ENCODE measurements around the gene ATF2.

- TF ChIP-seq FOXM1 (IDR thresholded peaks at IDR 0.05; ENCODE audit: borderline replicate concordance), result no peak
- TF ChIP-seq SUZ12 (IDR thresholded peaks at IDR 0.05), result no peak
- TF ChIP-seq CTBP1 (IDR thresholded peaks at IDR 0.05; ENCODE audit: borderline replicate concordance), result no peak
- TF ChIP-seq SP1 (IDR thresholded peaks at IDR 0.05), result no peak
- TF ChIP-seq L3MBTL2 (conservative IDR thresholded peaks at IDR 0.05), result no peak
- TF ChIP-seq ARNT (IDR thresholded peaks at IDR 0.05), result no peak
- no peak for TF ChIP-seq LEF1 (IDR thresholded peaks at IDR 0.05; ENCODE audit: borderline replicate concordance)
- TF ChIP-seq BHLHE40 (IDR thresholded peaks at IDR 0.05; ENCODE audit: borderline replicate concordance), result no peak
Measured at GRCh38 chr2:175101514-175101913, 66.5 kb downstream of the ATF2 start.

Data from HEK293T (cell line).